Measurements from ENCODE around the gene MYH16.
"Not testable (repeated sequence)": the region's sequence is repeated elsewhere in the genome, so short reads cannot be mapped to it uniquely, and the experiment has no call there.

MYH16 gene

DNA sequence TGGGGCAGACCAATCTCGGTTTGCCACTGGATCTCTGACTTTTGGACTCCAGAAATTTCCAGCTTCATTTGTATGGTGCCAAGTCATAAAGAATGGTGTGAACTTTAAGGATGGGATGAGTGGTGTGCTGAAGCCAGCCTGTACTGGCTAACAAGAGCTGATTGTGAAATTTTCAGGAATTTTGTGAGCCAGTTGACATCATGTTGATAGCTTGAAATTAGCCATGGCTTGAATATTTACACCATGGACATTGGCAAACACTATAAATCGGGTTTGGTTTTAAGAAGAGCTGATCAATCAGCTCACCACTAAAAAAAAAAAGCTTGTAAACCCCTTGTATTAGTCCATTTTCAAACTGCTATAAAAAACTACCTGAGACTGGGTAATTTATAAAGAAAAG is 14.1 kb upstream of the MYH16 start:
- DNase-seq (ENCODE audit: low read depth in 2 of 2), result no peak

DNA sequence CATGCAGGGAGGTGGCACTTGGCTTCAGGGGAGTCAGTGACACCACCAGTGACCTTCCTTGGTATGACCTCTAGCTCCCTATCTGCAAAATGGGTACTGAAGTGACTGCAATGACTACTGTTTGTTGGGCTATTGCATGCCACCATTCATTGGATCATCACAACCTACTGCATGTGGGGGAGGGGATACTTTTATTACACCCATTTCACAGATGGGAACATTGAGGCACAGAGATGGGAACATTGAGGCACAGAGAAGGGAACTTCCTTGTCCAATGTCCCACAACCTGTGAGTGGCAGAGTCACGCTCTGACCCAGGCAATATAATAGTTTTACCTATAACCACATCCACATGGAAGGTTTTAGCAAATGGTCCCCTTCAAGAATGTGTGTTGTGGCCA is 12.2 kb upstream of the MYH16 start:
- no peak for DNase-seq (ENCODE audit: low read depth in 2 of 2)

DNA sequence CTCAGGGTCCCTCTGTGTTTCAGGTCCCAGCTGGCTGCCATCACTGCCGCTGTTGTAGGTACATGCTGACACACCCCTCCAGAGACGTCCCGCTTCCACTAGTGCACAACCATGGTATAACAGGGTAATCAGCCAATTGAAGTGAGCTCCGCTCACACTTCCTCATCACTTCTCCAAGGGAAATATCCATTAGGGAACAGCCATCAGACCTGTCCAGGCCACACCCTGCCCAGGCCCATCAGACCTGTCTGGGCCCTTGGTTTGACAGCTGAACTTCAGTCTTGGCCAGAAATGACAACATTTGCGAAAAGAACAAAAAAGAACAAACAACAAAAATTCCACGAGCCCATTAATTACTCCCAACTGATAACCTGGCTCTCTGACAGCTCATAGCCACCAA is 11.0 kb upstream of the MYH16 start:
- DNase-seq (ENCODE audit: low read depth in 2 of 2), result no peak

DNA sequence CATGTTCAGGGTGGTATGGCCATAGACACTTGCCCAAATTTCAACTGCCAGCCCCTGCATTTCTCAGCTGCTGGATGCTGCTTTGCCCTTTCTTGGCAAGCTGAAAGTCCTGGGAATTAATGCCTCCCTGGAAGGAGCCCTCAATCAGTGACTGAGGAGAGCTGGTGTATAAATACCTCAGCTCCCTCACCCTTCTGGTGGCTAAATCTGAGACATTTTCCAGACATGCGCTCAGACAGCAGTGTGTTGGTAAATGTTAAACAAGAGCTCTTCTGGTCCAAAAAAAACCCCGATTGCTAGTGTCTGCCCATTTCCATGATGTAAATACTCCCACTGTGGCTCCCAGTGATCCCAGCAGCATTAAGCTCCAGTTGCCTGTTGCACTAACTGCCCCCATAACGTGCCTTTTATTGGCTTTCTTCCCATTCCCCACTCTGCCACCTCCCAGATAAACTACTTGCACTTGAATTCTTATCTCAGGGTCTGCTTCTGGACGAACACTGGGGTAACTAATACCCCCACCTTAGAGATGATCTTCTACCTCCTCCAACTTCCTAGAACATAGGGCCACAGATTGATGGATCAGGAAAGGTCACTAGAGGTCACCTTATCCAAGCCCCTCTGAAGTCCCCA is 6.7 kb upstream of the MYH16 start:
- no peak for DNase-seq (ENCODE audit: low read depth in 2 of 2)

DNA sequence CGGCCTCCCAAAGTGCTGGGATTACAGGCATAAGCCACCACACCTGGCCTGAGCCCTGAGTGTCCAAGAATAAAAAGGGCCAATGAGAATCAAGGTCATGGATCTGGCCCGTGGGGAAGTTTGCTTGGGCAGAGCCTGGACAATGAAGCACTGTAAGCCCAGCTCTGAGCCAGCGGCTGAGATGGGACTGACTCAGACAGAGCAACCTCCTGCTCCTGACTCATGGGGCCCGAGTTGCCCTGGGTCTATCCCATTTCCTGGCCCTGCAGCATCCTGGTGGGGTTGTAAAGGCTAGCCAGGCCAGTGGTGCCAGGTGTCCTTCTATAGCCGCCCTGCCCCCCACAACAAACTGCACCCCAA is 5.2 kb upstream of the MYH16 start:
- no peak for DNase-seq (ENCODE audit: low read depth in 2 of 2)

DNA sequence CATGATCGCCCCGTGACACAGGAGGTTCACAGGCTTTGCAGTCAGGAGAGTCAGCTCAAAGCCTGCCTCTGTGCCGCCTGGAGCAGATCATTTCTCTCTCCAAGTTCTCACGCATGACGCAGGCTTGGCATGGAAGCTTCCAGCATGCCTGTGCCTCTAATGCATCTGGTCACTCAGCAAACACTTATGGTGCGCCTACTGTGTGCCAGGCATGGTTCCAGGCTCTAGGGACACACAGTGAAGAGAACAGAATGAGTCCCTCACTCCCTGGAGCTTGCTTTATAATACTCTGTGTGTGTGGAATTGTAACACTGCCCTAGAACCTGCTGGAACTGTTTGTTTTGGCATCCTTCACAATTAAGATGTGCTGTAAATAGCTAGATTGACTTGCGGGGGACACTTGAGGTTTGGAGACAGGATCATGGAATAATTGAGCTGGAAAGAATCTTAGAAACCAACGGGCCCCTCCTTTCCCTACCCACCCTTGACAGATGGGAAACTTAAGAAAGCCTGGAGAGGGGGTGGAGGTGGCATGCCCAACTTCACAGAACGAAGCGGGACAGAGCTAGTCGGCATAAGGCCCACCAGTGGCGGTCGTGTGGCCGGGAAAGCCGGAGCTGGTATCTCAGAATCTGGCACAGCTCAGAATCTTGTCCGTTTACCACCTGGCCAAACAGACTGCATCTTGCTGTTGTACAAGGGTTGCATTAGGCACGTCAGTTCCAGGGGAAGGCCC is 4.6 kb upstream of the MYH16 start:
- DNase-seq (ENCODE audit: low read depth in 2 of 2), result no peak

DNA sequence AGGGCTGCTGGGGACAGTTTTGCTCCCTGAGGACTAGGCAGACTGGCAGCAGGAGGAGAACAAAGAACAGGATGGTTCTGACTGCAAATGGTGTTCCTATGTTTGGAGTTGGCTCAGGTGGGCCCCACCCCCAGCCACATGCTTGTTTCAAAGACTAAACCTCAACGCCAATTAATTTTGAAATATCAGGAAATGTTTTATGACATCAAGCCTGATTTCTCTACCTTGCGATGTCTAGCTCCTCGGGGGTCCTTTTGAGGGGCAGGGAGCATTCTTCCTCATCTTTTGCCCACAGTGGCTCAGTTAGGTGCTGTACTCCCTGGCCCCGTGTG is 4.1 kb upstream of the MYH16 start:
- no peak for DNase-seq (ENCODE audit: low read depth in 2 of 2)

DNA sequence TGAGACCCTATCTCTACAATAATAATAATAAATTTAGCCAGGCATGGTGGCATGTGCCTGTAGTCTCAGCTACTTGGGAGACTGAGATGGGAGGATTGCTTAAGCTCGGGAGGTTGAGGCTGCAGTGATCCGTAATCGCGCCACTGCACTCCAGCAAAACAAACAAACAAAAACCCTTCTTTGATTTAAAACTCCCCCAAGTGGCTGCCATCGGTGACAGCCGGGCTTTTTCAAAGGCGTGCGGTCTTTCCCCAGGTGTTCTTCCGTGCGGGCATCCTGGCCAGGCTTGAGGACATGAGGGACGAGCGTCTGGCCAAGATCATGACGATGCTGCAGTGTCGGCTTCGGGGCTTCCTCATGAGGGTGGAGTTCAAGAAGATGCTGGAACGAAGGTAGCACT is 1.9 kb upstream of the MYH16 start:
- no peak for DNase-seq (ENCODE audit: low read depth in 2 of 2)

DNA sequence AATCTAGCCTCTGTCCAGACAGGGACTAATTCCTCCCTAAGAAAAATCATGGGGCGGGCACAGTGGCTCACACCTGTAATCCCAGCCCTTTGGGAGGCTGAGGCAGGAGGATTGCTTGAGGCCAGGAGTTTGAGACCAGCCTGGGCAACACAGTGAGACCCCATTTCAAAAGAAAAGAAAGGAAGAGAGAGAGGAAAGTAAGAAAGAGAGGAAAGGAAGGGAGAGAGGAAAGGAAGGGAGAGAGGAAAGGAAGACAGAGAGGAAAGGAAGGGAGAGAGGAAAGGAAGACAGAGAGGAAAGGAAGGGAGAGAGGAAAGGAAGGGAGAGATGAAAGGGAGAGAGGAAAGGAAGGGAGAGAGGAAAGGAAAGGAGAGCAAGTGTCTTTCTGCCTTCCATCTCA is 922 bp downstream of the MYH16 start:
- not testable (repeated sequence) for DNase-seq (ENCODE audit: low read depth in 2 of 2)

DNA sequence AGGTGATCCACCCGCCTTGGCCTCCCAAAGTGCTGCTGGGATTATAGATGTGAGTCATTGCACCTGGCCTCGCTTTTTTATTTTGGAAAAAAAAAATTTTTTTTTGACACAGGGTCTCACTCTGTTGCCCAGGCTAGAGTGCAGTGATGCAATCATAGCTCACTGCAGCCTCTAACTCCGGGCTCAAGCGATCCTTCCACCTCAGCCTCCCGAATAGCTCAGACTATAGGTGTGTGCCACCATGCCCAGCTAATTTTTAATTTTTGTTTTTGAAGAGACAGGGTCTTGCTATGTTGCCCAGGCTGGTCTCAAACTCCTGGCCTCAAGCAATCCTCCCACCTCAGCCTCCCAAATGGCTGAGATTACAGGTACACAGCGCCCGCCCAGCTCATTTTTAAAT is 2.3 kb downstream of the MYH16 start:
- DNase-seq (ENCODE audit: low read depth in 2 of 2), result not testable (repeated sequence)

DNA sequence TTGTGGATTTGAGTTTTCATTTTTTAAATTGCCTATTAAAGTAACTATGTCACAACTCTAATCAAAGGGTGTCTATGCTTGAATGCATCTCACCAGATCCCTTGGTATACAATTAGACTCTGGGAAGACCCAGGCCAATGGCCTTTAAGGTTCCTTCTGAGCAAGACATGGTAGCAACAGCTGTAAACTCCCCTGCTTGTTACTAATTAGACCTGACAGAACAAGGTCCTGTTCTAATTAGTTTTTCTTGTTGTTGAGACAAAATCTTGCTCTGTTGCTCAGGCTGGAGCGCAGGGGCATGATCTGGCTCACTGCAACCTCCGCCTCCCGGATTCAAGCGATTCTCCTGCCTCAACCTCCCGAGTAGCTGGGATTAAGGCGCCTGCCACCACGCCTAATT is 2.9 kb downstream of the MYH16 start:
- no peak for DNase-seq (ENCODE audit: low read depth in 2 of 2)

DNA sequence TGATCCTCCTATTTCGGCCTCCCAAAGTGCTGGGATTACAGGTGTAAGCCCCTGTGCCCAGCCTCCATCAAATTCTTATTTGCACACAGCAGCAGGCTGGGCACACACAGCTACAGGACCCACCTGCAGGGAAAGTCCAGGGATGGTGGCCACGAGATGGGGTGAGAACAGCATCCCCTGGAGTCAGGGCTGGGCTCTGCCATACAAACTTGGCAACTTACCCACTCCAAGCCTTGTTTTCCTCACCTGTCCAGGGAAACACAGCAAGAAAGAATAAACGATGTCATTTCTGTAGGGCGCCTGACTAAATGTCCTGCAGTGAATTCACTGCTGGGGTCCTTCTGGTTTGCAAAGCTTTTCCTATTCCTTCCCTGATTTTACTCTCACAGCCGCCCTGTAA is 5.5 kb downstream of the MYH16 start:
- no peak for DNase-seq (ENCODE audit: low read depth in 2 of 2)

DNA sequence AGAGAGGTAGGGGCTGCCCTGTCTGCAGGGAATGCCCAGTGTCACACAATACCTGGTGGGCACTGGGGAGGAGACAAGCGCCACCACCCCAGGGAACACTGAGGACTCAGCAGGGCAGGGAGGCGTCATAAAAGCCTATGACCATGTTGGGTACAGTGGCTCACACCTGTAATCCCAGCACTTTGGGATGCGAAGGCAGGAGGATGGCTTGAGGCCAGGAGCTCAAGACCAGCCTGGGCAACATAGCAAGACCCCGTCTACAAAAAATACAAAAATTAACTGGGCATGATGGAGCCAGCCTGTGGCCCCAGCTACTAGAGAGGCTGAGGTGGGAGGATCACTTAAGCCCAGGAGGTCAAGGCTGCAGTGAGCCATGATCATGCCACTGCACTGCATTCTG is 11.5 kb downstream of the MYH16 start:
- not testable (repeated sequence) for DNase-seq (ENCODE audit: low read depth in 2 of 2)

DNA sequence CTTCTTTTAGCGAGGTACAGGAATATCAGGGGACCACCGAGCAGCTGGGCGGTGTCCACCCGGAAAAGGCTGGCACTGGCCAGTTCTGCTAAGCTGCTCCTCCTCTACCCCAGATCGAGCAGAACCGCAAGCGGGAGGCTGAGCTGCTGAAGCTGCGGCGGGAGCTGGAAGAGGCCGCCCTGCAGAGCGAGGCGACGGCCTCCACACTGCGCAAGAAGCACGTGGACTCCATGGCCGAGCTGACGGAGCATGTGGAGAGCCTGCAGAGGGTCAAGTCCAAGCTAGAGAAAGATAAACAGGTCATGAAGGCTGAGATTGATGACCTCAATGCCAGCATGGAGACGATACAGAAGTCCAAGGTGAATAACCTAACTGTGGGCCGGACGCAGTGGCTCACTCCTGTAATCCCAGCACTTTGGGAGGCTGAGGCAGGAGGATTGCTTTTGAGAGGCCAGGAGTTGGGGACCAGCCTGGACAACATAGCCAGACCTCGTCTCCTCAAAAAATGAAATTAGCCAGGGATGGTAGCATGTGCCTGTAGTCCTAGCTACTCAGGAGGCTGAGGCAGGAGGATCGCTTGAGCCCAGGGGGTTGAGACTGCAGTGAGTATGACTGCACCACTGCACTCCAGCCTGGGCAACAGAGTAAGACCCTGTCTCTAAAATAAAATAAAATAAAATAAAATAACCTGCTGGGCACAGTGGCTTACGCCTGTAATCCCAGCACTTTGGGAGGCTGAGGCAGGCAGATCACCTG is 15.3 kb downstream of the MYH16 start:
- DNase-seq (ENCODE audit: low read depth in 2 of 2), result no peak

DNA sequence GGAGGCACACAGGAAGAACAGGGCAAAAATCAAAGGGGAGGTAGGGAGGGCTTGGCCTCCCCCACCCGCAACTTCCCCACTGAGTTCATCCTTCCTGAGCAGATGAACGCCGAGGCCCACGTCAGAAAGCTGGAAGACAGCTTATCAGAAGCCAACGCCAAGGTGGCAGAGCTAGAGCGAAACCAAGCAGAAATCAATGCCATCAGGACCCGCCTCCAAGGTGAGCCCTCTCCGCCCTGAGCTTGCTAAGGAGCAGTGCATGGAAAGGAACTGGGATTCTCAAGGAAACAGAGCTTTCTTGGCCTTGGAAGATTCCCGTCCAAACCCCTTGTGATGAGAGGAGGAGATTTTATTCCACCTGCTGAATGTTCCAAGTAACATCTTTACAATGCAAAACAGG is 16.5 kb downstream of the MYH16 start:
- no peak for DNase-seq (ENCODE audit: low read depth in 2 of 2)

DNA sequence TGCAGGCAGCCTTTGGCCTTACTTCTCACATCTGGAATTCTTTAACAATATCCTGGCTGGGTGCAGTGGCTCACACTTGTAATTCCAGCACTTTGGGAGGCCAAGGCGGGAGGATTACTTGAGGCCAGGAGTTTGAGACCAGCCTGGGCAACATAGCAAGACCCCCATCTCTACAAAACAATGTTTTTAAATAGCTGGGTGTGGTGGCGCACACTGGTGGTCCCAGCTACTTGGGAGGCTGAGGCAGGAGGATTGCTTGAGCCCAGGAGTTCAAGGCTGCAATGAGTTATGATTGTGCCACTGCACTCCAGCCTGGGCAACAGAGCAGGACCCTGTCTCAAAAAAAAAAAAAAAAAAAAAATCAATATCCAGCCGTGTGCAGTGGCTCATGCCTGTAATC is 17.5 kb downstream of the MYH16 start:
- not testable (repeated sequence) for DNase-seq (ENCODE audit: low read depth in 2 of 2)

DNA sequence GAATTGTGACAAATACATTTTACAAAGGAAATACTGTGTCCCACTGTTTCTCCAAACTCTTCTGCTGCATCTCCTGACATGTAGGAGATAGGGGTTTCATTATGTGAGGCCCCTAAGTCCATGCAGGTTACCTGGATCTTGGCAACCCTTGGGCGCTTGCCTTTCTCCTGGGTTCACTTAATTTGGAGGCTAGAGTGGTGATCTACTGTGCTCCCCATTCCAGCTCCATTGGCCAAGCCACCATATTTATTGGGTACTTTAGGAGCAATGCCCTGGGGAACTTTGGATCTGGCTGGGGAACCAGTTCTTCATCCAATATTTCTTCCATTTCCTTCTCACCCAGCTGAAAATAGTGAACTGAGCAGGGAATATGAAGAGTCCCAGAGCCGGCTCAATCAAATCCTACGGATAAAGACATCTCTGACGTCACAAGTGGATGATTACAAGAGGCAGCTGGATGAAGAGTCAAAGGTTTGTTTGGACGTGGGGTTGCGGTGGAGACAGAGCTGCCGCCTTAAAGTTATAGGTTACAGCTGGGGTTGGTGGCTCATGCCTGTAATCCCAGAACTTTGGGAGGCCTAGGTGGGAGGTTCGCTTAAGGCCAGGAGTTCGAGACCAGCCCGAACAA is 18.5 kb downstream of the MYH16 start:
- no peak for DNase-seq (ENCODE audit: low read depth in 2 of 2)

DNA sequence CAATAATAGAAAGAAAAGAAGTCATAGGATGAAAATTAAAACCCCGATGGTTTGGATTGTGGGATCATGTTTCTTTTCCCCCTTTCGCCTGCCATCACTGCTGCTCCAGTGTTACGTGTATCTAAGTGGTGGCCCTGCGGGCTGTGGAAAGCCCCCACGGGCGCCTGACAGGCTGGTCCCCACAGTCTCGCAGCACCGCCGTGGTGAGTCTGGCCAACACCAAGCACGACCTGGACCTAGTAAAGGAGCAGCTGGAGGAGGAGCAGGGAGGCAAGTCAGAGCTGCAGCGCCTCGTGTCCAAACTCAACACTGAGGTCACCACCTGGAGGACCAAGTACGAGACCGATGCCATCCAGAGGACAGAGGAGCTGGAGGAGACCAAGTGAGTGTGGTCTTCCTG is 19.5 kb downstream of the MYH16 start:
- no peak for DNase-seq (ENCODE audit: low read depth in 2 of 2)

DNA sequence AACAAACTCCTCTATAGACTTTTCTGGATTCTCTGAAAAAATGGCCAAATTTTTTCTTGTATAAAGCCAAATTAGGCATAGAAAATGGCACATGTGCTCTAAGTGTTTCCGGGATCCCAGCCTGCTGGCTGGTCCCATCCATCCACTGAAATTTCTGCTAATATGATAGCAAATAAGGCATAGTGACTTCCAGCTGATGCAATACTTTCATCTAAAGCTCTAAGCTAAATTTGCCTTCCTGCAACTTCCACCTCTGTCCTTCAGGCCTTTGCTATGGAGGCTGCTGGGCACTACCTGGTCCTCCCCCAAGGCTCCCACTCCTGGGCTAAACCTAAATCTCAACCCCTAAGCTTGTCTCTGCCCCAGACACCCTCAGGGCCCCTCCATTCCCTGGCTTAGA is 20.5 kb downstream of the MYH16 start:
- DNase-seq (ENCODE audit: low read depth in 2 of 2), result no peak

DNA sequence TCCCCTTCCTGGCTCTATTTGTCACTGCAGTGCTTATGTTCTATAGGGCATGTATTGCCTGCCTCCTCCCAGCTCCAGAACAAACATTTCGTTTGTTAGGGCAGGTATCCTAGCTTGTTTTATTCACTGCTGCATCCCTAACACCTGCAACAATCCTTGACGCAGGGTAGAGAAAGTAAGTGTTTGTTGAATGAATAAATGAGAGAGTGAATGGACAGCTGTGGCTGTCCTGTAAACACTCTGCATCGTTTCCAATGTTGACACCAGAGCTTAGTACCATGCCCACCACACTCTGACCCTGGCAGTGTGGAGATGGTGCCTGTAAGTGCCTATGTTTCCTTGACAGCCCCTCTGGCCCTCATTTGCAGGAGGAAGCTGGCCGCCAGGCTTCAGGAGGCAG is 21.0 kb downstream of the MYH16 start:
- DNase-seq (ENCODE audit: low read depth in 2 of 2), result no peak

DNA sequence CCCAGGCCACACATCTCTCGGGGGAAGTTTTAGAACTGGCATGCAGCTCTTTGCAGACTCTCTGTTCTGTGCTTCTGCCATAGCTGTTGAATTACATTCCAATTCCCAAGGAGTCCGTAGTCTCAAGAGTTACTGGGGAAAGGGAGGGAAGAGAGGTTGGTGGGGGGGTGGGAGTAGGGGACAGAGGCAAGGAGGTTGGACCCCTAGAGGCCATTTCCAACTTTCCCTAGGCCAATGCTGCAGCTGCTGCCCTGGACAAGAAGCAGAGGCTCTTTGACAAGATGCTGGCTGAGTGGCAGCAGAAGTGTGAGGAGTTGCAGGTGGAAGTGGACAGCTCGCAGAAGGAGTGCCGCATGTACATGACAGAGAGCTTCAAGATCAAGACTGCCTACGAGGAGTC is 23.8 kb downstream of the MYH16 start:
- DNase-seq (ENCODE audit: low read depth in 2 of 2), result no peak

DNA sequence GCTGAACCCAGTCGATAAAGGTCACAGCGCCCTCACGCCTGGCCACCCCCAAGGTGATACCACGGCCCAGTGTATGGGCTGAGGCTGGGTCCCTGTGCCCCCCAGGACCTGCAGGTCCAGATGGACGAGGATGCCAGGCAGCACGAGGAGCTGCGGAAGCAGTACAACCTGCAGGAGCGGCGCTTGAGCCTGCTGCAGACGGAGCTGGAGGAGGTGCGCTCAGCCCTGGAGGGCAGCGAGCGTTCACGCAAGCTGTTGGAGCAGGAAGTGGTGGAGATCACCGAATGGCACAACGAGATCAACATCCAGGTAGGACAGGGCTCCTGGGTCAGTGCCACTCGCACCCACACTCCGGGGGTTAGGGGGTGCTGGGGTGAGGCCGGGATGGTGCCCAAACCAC is 28.9 kb downstream of the MYH16 start:
- no peak for DNase-seq (ENCODE audit: low read depth in 2 of 2)

All from stimulated activated CD8-positive, alpha-beta memory T cell treated with anti-CD3 and anti-CD28 coated beads, Interleukin-2, amount 100 ng/mL, for 48 hours (primary cell).